Skeletal muscle tissue (tissue), 4 donors: ENCODE measurements around the gene PLA2G2A. TPM values are rescaled to one million over a fixed set of nuclear protein-coding genes. Genes with fewer than 3 reads are reported as not detected.

Experiments
- H3K27ac ChIP-seq: one replicate; pipeline ENCODE4 v1.7.0; 2013; ENCODE audit warnings: mild to moderate bottlenecking, low read depth, low read length, inconsistent platforms
- H3K27me3 ChIP-seq, 3 donors: one replicate each; pipeline ENCODE4 v1.7.0; 2013; ENCODE audit warnings: low read length in 3 of 3; ENCODE audit not compliant: control insufficient read depth in 3 of 3, insufficient read depth in 3 of 3
- H3K36me3 ChIP-seq, 3 donors: one replicate each; pipeline ENCODE4 v1.7.0; 2013; ENCODE audit warnings: low read length in 3 of 3; ENCODE audit not compliant: control insufficient read depth in 3 of 3, insufficient read depth in 3 of 3
- H3K4me1 ChIP-seq, 3 donors: one replicate each; pipeline ENCODE4 v1.7.0; 2013; ENCODE audit warnings: low read length in 3 of 3, mild to moderate bottlenecking in 3 of 3; ENCODE audit not compliant: control insufficient read depth in 3 of 3, insufficient read depth in 3 of 3
- H3K4me3 ChIP-seq, 3 donors: one replicate each; pipeline ENCODE4 v1.7.0; 2013; ENCODE audit warnings: low read length in 3 of 3
- H3K9ac ChIP-seq, 3 donors: one replicate each; pipeline ENCODE4 v1.7.0; 2013; ENCODE audit warnings: low read length in 3 of 3, mild to moderate bottlenecking in 3 of 3, moderate library complexity in 2 of 3, low read depth in 1 of 3
- H3K9me3 ChIP-seq, 3 donors: one replicate each; pipeline ENCODE4 v1.7.0; 2013; ENCODE audit warnings: low read length in 3 of 3; ENCODE audit not compliant: control insufficient read depth in 3 of 3
- total RNA-seq: library from RNA; depleted of rRNA; stranded (reverse); fragments of >200 nt; gene quantifications from one replicate; pipeline ENCODE4 v1.2.3, GENCODE V29; 2014
- donor health status: Osteomylitis.

PLA2G2A gene
- total RNA-seq, 1 donor from 2014 or later = not detected

GRCh38 chr1:19975423-19976193, 3.8 kb downstream of the PLA2G2A start:
- H3K4me3 ChIP-seq = no peak overlapping the region
- H3K27me3 ChIP-seq = peaks cover 10 to 33% (median 27%) of the 10 kb centered on the region in 3 donors
- no peaks in the 10 kb centered on the region for H3K9me3 ChIP-seq
- no peaks in the 10 kb centered on the region for H3K4me1 ChIP-seq
- no peak overlapping the region for H3K9ac ChIP-seq
- no peaks in the 10 kb centered on the region for H3K36me3 ChIP-seq
- no peak overlapping the region for H3K27ac ChIP-seq

GRCh38 chr1:19974822-19975416, 4.5 kb downstream of the PLA2G2A start:
- H3K27me3 ChIP-seq = peaks cover 10 to 33% (median 26%) of the 10 kb centered on the region in 3 donors
- H3K9me3 ChIP-seq = no peaks in the 10 kb centered on the region
- H3K36me3 ChIP-seq = no peaks in the 10 kb centered on the region
- no peak overlapping the region for H3K4me3 ChIP-seq
- no peak overlapping the region for H3K9ac ChIP-seq
- H3K27ac ChIP-seq = no peak overlapping the region
- H3K4me1 ChIP-seq = no peaks in the 10 kb centered on the region

- Histone ChIP-seq H3K36me3 (no peaks in the 10 kb centered on the region), H3K4me1 (no peaks in the 10 kb centered on the region)
These were observed 5.8 kb downstream of the PLA2G2A start for GRCh38 chr1:19973616-19974015.

GRCh38 chr1:19971664-19972063, 7.8 kb downstream of the PLA2G2A start:
- H3K36me3 ChIP-seq = no peaks in the 10 kb centered on the region
- H3K4me1 ChIP-seq = peaks cover 0 to 3% (median 0%) of the 10 kb centered on the region in 3 donors
- H3K27ac ChIP-seq = no peak overlapping the region
- no peak overlapping the region for H3K4me3 ChIP-seq
- no peak overlapping the region for H3K9ac ChIP-seq
- H3K27me3 ChIP-seq = peaks cover 4 to 18% (median 10%) of the 10 kb centered on the region in 3 donors
- H3K9me3 ChIP-seq = no peaks in the 10 kb centered on the region

More at GRCh38 chr1:19973616-19974015, 5.8 kb downstream of the PLA2G2A start:
- Histone ChIP-seq H3K4me3 (no peak overlapping the region), H3K9me3 (no peaks in the 10 kb centered on the region), H3K27me3 (peaks cover 5 to 21% (median 21%) of the 10 kb centered on the region in 3 donors), H3K9ac (no peak overlapping the region), H3K27ac (no peak overlapping the region)

GRCh38 chr1:19969898-19970660, 9.3 kb downstream of the PLA2G2A start:
- no peaks in the 10 kb centered on the region for H3K9me3 ChIP-seq
- no peaks in the 10 kb centered on the region for H3K36me3 ChIP-seq
- no peak overlapping the region for H3K9ac ChIP-seq
- no peak overlapping the region for H3K27ac ChIP-seq
- peaks cover 0 to 12% (median 10%) of the 10 kb centered on the region in 3 donors for H3K27me3 ChIP-seq
- H3K4me1 ChIP-seq = peaks cover 0 to 3% (median 0%) of the 10 kb centered on the region in 3 donors
- H3K4me3 ChIP-seq = no peak overlapping the region

GRCh38 chr1:19967808-19968207, 11.6 kb downstream of the PLA2G2A start:
- Histone ChIP-seq H3K27ac (peak overlapping the region; percentile 65), H3K4me3 (no peak overlapping the region), H3K9me3 (no peaks in the 10 kb centered on the region), H3K9ac (no peak overlapping the region), H3K4me1 (peaks cover 0 to 3% (median 0%) of the 10 kb centered on the region in 3 donors), H3K27me3 (peaks cover 4 to 16% (median 16%) of the 10 kb centered on the region in 3 donors), H3K36me3 (no peaks in the 10 kb centered on the region)

- no peaks in the 10 kb centered on the region for H3K9me3 ChIP-seq
- H3K9ac ChIP-seq = no peak overlapping the region
- no peak overlapping the region for H3K4me3 ChIP-seq
- no peak overlapping the region for H3K27ac ChIP-seq
- no peaks in the 10 kb centered on the region for H3K36me3 ChIP-seq
- peaks cover 17 to 23% (median 18%) of the 10 kb centered on the region in 3 donors for H3K27me3 ChIP-seq
- H3K4me1 ChIP-seq = peaks cover 0 to 3% (median 0%) of the 10 kb centered on the region in 3 donors
These were observed 14.9 kb downstream of the PLA2G2A start for GRCh38 chr1:19964542-19964941.

GRCh38 chr1:19963636-19964035, 15.8 kb downstream of the PLA2G2A start:
- Histone ChIP-seq H3K9ac (no peak overlapping the region), H3K27me3 (peaks cover 17 to 27% (median 18%) of the 10 kb centered on the region in 3 donors), H3K9me3 (no peaks in the 10 kb centered on the region), H3K27ac (no peak overlapping the region), H3K4me3 (no peak overlapping the region), H3K4me1 (peaks cover 0 to 3% (median 0%) of the 10 kb centered on the region in 3 donors), H3K36me3 (no peaks in the 10 kb centered on the region)

GRCh38 chr1:19960591-19960990, 18.8 kb downstream of the PLA2G2A start:
- H3K4me1 ChIP-seq = no peaks in the 10 kb centered on the region
- peaks cover 11 to 31% (median 22%) of the 10 kb centered on the region in 3 donors for H3K27me3 ChIP-seq
- no peak overlapping the region for H3K27ac ChIP-seq
- H3K9ac ChIP-seq = no peak overlapping the region
- H3K9me3 ChIP-seq = no peaks in the 10 kb centered on the region
- H3K36me3 ChIP-seq = no peaks in the 10 kb centered on the region
- H3K4me3 ChIP-seq = no peak overlapping the region
